Raji (cell line): Measurements from ENCODE around the gene SENP8.
A peak's percentile ranks its signal among the peaks of the same experiment; 100 is the strongest.

ENCODE experiments used
- POLR2A ChIP-seq: IDR thresholded peaks from 2 replicates; pipeline ENCODE4 v1.6.1; 2011; ENCODE audit warnings: low read depth, low read length, control low read depth; ENCODE audit not compliant: insufficient read depth

Gene SENP8

DNA sequence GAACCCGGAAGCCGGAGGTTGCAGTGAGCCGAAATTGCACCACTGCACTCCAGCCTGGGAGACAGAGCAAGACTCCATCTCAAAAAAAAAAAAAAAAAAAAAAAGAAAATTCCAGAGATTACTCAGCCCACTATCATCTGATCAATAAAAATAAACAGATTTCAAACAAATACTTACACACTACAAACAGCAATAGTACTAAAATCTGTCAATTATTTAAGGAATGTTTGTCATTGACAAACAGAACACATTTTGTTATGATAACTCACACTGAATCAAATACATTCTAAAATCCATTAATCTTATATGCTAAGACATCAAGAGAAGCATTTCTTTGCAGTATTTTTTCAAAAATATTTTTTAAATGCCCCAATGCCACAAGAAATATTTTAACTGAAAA lies 7.8 kb upstream of the SENP8 start:
- TF ChIP-seq POLR2A = no peak

DNA sequence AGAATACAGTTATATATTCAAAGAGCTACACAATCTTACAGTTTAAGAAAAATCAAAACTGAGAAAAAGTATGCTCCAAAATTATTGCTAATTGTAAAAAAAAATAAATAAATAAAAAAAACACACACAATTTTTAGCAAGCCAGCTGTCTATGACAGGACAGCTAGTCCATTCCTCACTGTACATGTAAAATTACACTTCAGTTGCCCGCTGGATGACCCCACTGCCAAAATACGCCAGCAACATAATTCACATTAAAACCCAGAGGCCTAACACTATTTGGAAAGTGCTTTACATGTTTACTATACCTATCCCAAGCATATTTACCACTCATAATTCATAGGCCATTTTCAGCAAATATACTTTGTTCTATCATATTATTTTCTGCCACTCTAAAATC lies 6.1 kb upstream of the SENP8 start:
- TF ChIP-seq POLR2A = no peak

DNA sequence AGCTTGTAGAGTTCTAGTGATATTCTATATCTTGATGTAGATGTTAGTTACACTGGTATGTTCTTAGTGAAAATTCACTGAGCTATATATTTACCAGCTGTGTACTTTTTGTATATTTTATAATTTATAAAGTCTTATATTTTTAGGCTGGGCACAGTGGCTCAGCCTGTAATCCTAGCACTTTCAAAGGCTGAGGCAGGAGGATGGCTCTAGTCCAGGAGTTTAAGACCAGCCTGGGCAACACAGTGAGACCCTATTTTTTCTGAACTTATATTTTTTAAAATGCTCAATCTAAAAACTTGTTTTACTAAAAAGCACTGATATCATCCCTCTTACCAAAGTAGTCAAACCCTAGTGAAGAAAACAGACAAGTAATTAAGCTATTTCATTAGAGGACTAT lies 5.4 kb upstream of the SENP8 start:
- TF ChIP-seq POLR2A = no peak

DNA sequence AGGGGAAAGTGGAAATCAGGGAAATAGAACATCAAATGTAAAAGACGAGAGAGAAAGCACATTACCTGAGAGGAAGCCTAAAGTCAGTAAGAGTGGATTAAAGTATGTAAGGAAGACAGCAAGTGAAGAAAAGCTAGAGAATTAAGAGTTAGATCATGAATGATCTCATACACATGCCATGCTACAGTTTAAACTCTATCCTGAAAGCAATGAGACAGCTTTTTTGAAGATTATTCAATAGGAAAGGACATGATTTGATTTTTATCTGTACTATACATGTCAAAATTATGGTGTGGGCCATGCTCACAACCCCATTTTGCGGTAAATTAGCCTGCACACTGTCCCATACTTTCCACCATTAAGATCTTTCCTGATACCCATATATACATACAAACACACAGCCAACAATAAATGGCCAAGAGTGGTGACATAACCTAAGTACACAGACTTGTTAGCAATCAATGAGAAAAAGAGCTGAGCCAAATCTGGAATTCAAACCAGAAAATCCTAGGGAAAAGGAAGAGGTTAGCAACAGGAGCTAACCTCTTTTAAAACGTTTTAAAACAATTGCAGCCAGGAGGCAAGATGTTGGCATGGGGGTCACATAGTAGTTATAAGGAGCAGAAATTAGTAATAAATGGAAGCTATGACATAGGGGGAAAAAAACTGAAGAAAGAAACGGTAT lies 4.7 kb upstream of the SENP8 start:
- TF ChIP-seq POLR2A = no peak

DNA sequence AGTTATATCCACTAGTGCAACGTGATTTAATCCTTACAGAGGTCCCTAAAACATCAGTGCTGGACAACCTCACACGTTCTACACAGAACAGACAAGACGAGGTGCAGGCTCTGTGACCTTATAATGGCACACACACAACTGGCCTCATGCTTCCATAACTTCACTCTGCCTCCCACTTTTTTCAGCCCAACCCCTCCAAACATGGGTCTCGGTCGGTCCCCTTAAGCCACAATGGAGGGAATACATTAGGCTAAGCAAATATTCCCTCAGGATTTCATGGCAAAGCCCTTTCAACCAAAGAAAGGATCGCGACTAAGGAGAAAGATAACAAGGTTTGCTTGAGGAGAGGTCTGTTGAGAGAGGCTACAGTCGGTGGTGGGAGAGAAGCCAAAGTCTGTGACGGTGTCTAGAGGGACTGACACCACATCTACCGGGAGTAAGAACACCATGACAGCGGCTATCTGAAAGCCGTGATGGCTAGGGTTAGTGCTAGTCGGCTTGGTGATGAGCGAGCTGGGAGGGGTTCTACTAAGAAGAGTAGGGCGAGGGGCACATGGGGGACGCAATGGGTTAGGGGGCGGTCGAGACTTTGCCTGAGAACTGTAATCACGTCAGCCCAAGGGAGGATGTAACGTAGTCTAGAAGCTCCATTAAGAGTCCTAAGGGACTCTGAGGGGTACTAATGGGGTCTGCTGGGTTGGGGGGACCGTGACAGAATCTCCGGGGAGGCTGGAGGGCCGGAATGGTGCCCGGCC lies 1.3 kb upstream of the SENP8 start:
- no peak for TF ChIP-seq POLR2A

DNA sequence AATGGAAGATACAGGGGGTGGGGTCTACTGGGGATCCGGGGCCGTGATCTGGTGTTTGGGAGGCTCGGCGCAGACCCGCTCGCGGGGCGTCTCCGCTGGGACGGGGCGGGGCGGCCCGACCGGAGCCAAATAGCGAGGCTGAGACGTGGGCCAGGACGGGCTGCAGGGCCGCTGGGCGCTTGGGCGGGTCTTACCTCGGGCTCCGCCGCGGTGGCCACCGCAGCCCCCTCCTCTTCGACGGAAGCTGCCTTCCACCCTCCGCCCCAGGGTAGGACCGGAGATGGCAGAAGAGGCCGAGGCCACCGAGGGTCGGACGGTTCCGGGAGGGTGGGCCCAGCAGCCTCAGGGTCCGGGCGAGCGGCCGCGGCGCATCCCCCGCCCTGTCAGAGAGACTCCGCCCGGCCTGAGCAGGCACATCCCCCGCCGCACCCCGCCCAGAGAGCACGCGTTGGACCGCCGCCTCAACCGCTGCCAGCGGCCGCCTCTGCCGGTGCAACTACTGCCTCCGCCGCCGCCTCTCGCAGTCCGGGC lies 652 bp upstream of the SENP8 start:
- peak; percentile 63 for TF ChIP-seq POLR2A

DNA sequence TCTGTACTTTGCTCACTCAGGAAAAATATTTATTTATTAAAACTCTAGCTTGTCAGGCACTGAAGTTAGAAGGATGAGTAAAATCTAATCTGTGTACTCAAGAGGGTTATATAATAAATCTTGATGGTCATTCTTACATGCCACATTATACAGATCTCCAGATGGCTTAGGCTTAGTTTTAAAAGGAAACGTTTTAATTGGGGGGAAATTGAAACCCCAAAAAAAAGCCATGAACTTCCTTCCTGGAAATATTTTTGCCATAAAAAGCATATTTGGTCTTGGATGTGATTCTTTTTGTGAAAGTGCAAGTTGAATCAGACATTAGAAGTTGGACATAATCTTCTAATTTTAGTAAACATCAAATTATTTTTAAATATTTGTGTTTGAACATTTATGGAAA lies 6.0 kb downstream of the SENP8 start:
- TF ChIP-seq POLR2A = no peak

DNA sequence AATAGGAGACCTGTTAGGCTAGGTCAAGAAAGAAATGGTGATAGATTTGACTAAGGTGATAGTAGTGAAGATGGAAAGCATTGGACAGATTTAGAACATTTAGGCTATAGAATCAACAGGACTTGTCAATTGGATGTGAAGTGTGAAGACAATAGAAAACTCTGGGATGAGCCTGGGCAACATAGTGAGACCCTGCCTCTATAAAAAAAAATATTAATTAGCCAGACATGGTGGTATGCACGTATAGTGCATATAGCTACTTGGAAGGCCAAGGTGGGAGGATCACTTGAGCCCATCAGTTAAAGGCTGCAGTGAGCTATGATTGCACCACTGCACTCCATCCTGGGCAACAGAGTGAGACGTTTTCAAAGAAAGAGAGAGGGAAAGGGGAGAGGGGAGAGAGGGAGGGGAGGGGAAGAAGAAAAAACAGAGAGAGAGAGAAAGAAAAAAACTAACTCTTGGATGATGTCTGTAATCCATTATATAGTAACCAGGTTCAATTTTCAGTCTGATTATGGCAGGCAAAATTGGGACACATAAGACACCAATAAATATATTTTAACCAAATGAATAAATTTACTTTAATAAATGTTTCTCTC lies 9.6 kb downstream of the SENP8 start:
- TF ChIP-seq POLR2A = no peak

DNA sequence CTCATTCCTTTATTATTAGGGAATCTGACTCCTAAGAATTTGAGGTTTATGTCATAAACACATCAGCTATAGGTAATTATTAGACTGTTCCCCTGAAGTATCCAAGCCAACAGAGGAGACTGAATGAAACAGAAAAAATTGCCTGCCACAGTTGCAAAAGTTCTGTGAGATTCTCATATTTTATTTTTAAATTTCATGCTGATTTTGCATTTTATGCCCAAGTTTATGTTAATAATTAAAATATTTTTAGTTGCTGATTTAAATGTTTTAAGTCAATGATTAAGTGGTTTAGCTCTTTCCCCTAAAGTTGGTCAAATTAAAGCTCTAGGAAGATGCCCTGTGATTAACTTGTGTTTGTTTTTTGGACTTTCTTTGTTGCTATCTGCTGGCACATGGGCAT lies 10.2 kb downstream of the SENP8 start:
- no peak for TF ChIP-seq POLR2A

DNA sequence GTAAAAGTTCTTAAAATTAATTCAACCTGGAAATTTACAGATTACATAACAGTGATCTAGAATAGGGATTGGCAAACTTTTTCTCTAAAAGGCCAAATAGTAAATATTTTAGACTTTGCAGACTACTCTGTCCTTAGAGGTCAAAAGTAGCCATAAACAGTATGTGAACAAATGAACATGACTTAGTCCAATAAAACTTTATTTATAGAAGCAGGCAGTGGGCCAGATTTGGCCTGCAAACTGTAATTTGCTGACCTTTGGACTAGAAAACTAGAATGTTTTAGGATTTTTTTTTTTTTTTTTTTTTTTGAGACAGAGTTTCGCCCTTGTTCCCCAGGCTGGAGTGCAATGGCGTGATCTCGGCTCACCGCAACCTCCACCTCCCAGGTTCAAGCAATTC lies 12.1 kb downstream of the SENP8 start:
- no peak for TF ChIP-seq POLR2A

DNA sequence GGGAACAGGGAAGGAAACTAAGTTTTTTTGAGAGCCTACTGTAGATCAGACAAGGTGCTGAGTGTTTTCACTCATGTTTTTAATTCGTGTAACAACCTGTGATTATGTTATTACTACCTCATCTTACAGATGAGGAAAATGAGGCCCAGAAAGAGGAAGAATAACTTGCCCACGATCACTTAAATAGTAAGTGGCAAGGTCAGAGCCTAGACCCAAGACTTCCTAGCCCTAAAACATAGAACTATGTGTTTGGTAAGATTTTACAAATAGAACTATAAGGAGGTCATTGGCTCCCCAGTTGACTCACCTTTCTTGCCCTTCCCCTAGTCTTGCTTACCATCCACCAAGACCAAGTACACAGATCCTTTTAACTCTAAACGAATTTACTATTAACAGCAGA lies 13.7 kb downstream of the SENP8 start:
- no peak for TF ChIP-seq POLR2A

DNA sequence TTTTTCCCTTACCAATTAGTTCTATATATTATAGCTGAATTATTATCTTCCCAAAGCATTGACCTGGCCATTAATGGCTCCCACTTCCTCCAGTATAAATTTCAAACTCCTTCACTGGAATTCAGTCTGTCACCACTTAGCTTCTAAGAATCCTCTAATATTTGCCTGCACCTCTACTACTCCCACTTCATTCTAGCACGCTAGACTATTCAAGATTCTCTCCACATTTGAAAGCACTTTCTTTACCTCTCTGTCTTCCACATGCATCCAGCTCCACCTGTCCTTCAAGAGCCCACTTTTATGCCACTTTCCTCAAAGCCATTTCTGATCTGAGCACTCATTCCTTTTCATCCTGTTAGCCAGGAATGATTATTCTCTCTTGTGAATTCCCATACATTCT lies 15.0 kb downstream of the SENP8 start:
- no peak for TF ChIP-seq POLR2A

DNA sequence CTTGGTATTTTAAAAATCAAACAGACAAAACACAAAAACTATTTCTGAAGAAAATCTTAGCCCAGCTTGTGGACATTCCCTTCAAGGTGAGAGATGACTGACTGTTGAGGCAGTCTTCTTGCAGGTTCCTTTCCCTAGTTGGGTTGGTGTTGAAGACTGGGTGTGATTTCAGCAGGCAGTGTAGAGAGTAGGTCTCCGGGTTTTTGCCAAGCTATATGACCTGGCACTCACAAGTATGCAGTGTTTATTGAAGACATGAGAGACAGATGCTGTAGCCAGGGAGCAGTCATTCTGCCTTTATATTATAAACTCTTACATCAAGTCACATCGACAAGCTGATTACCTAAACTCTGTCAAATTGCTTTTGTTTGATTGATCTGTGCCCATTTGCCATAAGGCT lies 17.5 kb downstream of the SENP8 start:
- no peak for TF ChIP-seq POLR2A

DNA sequence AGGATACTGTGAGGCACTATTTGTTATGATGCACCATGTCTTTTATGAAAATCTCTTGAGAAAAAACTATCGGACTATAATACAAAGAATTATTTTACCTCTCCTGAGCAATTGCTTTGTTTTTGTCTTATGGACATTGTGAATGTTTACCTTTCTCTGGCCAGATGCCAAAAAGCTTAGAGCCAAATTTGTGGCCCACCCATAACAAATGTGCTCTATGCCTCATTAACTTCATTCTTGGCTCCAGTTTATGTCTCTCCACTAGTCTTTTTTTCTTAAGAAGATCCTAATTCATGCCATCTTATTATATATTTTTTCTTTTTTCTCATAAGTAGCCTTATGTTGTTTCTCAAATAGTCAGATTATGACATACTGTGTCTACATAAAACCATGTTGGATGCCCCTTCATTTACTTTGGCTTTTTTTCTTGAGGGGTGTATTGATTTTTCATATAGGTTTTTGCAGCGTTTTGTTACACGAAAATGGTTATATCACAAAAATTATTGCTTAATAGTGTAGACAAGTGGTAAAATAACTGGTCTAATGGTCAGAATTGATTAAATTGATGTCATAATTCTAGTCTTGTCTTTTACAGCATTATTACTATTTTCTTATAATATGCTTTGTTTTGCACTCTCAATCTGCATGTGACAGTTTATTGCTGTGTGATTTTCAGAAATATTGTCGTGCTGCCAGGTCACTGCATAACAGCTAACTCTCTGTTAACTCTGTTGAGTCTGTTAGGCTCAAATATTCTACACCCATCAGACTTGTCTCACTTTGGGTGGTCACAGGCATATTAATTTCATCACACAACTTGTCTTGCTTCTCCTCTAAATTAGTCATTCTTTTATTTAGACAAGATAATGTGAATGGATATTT lies 18.2 kb downstream of the SENP8 start:
- TF ChIP-seq POLR2A = no peak

DNA sequence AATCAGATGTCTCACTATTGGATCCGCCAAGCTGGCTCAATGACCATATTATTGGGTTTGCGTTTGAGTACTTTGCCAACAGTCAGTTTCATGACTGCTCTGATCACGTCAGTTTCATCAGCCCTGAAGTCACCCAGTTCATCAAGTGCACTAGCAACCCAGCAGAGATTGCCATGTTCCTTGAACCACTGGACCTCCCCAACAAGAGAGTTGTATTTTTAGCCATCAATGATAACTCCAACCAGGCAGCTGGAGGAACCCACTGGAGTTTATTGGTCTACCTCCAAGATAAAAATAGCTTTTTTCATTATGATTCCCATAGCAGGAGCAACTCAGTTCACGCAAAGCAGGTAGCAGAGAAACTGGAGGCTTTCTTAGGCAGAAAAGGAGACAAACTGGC lies 21.5 kb downstream of the SENP8 start:
- TF ChIP-seq POLR2A = no peak
